GM21619 (cell line): ENCODE data around the gene S100A8.
"Not testable (repeated sequence)": the region's sequence is repeated elsewhere in the genome, so short reads cannot be mapped to it uniquely, and the experiment has no call there.

Experiments
- ATAC-seq: cut with Tn5 transposase; IDR thresholded peaks from one replicate; pipeline ENCODE4 v1.9.1; 2021; ENCODE audit not compliant: unreplicated experiment

Gene S100A8

DNA sequence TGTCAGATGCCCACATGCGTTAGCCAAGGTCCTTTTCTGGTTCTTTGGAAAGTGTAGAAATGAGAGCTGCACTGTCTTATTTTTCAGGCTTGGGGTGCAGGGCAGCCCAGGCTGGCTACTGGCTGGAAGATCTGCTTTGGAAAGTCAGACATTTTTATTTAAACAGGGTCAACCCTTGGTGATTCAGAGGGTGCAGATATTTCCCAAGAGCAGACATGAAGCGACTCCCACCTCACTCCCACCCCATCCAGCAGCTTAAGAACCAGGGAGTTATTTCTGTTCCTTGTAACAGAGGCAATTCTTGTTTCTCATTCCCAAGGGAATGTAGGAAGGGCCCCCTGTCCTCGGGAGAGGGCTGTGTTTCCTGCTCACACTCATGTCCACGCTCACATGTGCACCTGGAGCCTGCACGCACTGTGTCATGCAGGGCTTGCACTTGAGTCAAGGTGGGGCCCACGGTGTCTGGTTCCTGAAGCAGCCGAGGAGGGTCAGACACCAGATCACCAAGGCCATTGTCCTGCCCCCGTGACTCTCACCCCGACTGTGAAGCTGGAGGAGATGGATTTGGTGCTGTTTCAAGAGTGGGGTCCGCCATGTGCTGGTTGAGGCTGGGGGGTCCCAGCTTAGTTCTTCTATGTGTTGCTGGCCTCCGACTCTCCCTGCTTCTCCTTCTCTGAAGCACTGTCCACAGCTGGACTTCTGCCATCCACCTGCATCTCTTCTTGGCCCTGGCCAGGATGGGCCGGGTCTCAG, 26.4 kb upstream of the S100A8 start:
- no peak for ATAC-seq

DNA sequence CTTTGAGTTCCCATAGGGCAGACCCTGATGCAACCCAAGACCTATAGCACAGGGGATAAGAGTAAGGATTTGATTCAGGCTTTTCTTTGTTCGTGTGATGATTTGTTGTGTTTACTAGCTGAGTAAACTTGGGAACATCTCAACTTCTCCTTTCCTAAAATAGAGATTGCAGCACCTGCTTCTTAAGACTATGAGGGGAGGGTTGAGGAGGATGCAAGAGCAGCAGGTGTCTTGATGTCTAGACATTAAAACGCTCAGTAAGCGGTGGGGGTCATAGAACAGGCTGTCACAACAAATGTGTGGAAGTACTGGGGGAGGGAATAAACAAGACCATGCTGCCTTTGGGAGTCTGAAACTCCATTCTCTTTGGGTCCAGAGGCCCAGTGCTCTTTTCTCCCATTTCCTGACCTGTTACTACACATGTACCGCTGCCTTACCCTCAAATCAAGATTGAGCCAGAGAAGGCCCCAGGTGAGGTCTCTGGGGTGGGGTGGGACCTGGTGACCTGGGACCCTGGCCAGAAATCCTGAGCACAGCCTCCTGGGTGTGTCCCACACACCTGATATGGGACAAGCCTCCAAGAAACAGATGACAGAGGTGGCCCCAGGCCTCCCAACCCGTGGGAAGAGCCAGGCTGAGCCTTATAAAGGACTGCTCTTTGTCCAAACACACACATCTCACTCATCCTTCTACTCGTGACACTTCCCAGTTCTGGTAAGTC, 25.1 kb upstream of the S100A8 start, which contains the start of gene S100A7A:
Gene S100A7A, plus strand, starts transcription at position 671 of the 721 bp plus-strand sequence. CDS start 1,563 bp downstream, outside the sequence.
- ATAC-seq, result no peak

DNA sequence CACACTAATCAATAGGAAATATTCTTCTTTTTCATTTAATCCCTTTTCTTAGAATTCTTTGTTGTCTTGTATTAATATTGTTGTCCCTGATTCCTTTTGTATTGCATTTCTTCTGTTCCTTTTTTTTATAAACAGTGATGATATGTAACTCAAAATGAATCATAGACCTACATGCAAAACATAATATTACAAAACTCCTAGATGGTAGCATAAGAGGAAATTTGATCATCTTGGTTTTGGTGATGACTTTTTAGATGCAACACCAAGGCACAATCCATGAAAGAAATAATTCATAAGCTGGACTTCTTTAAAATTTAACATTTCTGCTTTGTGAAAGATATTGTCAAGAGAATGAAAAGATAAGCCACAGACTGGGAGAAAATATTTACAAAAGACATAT, 23.1 kb upstream of the S100A8 start:
- ATAC-seq, result not testable (repeated sequence)

DNA sequence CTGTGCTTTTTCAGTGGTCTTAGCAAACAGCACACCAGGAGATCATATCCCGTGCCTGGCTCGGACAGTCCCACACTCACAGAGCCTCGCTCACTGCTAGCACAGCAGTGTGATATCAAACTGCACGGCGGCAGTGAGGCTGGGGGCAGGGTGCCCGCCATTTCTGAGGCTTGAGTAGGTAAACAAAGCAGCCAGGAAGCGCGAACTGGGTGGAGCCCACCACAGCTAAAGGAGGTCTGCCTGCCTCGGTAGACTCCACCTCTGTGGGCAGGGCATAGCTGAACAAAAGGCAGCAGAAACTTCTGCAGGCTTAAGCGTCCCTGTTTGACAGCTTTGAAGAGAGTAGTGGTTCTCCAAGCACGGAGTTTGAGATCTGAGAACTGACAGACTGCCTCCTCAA, 16.4 kb upstream of the S100A8 start:
- ATAC-seq, result not testable (repeated sequence)

DNA sequence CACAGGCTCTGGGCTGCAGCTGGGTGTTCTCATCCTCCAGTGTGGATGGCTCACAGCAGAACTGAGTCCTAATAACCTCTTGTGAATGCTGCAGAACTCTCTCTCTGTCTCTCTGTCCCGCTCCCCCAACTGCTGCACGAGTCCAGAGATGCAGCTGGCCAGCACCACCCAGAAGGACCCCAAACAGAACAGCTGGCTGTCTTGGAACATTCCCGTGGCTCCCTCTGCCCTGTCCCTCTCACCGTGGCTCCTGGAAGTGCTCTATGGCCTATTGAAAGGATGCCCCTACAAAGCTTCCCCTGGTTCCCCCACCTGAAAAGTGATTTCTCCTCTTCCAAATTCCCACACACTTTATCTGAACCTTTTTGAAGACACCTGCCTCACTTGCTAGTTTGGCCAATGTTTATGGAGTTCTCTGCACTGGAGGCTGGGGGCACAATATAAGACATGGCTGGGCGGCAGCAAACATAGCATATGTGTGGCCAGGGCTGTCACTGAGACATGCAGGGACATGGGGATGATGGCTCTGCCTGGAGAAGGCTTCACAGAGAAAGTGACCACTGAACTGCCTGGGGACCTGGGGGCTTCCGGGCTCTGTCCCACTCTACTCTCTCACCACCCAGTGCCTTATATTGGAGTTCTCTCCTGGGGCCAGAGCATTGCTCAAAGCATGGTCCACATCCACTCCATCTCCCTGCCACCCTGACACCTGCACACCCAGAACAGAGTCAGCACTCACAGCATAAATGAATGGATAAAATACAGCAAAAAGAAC, 15.1 kb upstream of the S100A8 start:
- ATAC-seq, result not testable (repeated sequence)

DNA sequence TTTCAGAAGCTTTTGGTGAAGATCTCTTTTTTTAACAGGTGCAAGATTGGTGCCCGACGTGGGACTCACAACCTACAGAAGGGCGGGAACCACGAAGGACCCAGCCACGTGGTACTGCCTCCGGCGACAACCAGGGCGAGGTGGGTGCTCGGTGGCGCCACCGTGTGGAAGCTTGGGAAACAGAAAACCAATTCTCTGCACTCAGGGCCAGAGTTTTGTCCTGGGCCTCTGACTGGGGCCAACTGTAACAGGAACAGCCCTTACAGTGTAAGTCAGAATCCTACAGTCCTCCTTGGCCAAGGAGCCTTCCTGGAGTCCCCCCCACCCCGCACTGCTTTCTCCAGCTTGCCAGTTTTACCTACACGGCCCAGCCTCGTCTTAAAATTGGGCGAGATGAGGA, 13.9 kb upstream of the S100A8 start:
- no peak for ATAC-seq

DNA sequence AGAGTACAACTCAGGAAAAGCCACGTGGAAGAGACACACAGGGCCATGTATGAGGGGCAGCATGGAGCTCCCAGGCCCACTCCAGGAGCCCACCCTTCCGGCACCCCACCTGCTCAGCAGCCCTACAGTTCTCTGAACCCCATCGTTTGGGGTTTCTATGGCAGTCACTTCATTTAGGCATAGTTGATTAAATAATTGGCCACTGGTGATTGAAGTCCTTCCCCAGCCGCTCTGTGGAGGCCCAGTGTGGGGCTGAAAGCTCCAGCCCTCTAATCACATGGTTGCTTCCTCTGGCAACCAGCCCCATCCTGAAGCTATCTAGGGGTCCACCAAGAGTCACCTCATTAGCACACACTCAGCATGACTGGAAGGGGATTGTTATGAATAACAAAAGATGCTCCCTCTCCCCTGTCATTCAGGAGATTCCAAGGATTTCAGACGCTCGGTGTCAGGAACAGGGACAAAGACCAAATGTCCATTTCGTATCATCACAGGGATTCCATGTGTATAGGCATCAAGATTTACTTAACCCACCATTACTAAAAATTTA, 13.3 kb upstream of the S100A8 start:
- ATAC-seq, result no peak

DNA sequence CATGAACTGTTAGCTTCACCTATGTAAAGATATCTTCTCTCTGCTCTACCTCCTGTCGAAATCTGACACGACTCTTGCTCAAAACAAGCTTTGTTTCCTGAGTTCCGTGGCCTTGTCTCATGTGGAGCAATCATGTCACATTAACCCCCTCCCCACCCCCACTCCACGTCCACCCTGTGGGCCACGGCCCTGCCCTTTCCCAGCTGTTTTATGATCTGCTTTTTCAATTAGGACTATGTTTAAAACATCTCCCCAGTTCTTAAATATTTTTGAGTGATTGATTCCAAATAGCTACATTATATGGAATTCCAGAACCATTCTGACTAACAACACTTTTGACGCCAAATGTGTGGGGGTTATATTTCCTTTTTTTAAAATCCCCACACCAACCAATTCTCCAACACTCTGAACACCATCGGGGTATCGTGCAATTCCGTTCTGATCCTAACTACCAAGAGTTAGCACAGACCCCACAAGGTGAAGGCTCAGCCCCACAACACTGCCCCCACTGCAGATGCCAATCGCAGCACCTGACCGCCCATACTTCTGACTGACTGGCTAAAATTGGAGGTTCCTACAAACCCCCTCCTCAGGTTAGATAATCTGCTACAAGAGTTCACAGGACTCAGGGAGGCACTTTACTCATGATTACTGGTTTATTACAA, 12.7 kb upstream of the S100A8 start:
- no peak for ATAC-seq

DNA sequence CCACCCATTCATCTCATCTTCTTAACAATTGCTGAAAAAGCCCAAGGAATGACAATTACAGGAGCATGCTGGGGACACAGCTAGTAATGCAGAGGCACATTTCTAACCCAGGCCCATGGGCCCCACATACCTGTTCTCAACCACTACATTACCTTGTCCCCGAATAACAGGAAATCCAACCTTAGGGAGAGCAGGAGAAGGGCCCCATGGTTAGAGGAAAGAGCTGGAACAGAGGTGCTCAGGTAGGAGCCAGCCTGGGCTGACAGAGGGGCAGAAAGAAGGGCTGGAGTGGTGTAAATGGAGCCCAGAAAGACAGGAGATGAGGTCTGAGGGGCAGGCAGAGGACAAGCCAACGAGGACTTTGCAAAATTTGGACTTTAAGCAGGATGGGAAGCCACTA, 11.4 kb upstream of the S100A8 start:
- no peak for ATAC-seq

DNA sequence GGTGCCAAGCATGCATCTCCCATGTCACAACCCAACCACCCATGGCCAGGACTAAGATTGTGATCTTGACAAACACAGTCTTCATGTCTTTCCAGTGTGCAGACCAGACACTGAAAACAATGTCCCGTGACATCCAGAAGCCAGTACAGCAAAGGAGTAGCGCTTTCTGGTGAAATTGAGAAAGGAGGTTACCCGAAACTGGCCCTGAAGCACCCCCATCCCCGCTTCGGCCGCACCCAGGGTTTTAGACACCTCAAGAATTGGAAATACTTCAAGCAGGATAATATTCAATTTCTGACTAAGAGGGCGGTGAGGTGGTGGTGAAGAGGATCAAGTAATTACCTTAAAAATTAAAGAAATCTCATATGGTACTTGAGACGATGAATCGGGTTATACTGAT, 10.6 kb upstream of the S100A8 start:
- no peak for ATAC-seq

DNA sequence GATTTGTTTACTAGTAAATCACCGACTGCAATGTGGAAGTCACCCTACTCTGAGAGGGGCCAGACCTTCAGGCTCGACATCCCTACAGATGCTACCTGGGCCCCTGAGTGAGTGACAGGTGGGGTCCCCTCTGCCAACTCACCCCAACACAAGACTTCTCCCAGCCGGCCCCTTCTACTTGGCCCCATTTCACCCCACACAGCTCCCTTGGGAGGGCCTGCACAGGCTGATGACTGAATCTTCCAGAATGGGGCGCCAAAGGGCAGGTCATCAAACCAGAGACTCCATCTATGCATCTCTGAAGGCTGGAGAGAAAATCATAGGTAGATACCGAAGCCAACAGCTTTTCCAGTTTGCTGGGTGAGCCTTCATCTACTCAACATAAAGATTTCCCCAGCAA, 9.4 kb upstream of the S100A8 start:
- no peak for ATAC-seq

DNA sequence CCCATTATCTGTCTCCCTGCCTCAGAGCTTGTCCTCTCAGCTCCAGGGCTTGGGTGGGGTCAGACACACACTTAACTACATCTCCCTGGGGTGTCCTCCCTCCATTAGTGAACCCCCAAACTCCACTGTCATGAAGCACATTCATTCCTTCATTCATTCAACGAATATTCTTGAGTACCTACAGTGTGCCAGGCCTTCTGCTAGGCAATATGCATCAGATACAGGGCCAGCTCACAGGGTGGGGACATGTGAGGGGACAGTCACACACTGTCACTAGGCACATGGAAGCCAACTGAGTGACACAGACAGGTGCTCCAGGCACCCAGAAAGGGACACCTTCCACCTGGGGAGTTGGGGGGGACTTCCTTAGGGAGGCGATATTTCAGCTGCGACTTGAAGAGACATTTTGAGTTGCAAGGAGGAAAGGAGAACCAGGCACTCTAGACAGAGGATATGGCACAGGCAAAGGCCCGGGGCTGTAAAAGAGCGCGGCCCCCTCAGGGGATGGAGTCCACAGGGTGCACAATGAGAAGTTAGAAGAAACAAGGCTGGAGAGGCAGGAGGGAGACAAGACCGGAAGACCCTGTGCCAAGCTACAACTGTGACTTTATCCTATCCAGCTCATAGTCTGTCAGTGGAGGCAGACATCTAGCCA, 8.7 kb upstream of the S100A8 start:
- ATAC-seq, result no peak

DNA sequence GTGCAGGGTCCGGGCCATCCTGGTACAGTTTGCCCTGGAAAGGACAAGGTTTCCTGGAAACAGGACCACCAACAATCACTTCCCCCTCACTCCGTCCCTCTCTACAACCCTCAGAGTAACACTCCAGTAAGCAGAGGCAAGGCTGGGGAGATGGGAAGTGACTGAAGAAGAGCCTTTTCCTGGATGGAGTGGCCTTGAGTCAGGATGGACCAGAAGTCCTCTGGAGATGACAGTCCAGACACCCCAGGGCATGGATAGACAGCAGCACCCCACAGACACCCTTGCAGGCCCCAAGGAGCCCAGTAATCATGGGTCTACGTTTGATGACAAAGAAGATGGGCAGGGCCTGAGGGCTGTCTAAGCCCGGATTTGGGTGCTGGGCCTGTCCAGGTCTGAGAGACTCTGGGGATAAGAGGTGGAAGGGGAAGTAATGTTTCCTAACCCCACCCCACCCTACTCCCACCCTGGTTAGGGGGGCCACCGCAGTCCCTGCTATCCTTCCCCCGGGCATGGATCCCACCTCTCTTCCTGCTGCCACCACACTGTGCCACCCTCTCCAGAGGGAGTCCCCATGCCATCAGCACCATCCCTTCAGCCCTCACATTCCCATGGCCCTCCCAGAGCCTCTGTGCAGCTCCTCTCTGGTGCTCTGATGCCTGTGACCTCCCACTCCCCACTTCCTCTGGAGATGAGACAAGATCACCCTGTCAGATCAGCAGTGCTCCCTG, 7.2 kb upstream of the S100A8 start:
- ATAC-seq, result no peak

DNA sequence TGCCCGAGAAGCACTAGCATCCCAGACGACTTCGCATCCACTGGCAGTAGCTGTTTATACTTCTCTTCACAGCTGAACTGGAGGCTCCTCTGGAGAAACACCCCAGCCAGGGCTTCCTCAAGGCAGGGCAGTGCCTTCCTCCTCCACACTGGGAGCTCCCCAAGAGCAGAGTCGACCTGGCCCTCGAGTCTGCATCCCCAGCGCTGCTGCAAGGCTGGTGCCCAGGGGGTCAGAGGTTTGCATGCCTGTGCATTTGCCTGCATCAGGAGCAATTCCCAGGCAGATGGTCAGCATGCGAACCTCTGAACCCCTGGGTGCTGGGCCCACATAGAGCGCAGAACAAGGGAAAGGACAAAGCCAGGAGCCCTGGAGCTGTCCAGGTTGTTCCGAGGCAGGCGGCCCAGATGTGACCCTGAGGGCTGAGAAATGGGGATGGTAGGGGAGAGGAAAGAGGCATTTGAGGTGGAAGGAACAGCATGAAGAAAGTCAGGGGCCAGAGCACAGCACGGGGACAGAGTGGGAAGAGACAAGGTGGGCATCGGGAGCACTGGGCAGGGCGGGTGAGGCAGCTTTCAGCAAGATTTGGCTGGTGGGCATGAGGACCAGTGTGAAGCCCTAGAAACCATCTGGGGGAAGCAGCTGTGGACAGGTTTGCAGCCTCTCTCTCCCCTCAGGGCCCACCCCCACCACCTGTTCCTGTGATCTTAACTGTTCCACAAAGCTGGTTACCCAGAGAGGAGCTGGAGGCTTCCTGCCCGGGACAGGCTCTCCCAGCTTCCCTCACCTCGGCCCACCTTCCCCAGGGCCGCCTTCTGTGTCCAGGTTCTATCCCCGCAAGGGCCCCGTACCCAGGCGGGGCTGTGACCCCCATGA, 6.4 kb upstream of the S100A8 start:
- ATAC-seq, result no peak

DNA sequence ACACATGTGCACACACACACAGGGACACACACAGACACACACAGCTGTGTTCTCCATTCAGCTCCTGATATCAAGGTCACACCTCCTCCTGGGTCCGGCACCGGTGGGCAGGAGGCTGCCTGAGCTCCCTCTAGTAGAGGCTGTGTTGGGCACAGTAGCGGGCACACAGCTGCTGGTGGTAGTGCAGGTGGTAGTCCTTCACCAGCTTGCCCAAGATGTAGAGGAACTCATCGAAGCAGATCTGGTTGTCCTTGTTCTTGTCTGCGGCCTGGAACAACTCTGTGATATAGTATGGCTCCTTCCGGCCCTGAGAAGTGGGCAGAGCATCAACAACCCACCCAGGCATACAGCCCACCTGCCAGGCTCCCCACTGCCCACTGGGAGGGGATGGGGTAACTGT, 5.6 kb upstream of the S100A8 start:
- no peak for ATAC-seq

DNA sequence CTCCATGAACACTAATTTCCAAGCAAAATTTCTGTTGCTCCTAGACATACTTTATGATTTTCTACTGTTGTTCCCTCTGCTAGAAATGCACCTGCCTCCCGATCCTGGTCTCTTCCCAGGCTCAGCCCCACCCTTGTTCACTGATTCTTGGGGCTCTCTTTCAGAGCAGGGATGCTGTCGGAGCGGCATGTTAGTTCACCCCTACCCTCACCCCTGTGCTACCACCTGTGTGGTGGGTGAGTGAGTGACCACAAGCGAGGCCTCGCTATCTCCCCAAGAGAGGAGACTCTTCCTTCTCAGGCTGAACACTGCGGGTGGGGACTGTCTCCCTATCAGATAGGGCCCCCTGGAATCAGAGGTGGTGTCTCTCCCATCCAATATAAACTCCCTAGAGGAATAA, 4.9 kb upstream of the S100A8 start:
- no peak for ATAC-seq

DNA sequence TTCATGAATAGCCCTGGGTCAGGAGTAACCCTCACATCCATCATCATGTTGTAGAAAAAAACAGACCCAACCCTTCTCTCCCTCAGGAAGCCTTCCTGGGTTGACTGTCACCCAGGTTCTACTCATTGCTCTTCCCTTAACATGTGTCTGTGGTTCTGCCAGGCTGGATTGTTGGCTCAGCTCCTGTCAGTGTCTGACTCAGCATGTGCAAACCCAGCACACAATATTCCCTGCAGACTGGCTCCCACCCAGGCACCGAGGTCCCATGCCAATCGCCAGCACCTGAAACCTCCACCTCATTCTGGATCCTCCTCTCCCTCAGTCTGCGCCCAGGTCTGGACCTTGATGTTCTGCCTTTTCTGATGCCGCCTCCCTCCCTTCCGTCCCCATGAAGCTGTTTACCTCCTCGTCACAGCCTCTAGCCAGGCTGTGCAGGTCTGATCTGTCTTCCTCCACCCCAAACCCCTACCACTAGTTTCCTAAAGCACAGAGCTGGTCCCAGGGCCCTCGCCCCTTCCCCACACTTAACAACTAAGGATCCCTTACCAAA, 4.3 kb upstream of the S100A8 start:
- ATAC-seq, result no peak

DNA sequence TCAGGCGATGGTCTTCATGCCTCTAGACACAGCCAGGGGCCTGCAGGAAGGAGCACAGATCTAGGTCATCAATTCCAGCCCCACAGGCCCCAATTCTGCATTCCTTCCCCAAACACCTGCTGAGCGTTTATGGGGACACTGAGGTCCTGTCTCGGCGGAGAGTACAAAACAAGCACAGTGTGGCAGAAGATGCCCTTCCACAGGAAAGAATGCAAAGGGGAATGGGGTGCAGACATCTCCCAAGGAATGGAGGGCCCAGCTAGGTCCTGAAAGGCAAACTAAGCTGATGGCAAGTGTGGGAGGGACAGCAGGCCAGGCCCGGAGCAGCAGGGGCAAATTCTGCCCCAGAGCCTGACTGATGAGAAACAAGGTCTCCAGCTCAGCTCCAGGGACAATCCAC, 3.5 kb upstream of the S100A8 start:
- ATAC-seq, result no peak

DNA sequence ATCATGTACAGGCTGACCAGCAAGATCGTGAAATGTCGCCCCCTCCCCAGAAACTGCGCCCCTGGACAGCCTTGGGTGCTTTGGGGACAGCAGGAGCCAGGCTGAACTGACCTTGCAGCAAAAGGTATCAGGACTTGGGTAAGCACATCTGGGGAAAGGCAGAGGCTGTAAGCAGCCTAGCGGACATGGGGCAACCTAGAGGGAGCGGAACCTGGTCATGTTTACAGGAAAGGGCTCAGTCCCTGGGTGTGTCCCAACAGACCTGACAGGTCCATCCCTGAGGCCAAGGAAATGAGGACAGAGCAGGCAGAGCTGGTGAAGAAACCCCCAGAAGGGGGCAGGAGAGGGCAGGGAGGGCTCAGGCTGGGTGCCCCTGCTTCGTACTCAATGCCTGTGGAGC, 3.1 kb upstream of the S100A8 start:
- ATAC-seq, result no peak
